PFSK-1 (cell line): ENCODE measurements around the gene RHBDF1.

Experiments
- POLR2AphosphoS5 ChIP-seq: IDR thresholded peaks from 2 replicates; pipeline ENCODE4 v1.6.1; 2012; ENCODE audit warnings: low read depth, mild to moderate bottlenecking, control low read depth, low read length, moderate library complexity
- REST ChIP-seq, 2 experiments: IDR thresholded peaks; 2 replicates each; pipeline versions ENCODE4 v1.6.1 to v1.8.0; 2011 to 2012; ENCODE audit warnings: low read depth in 2 of 2, low read length in 2 of 2, control low read depth in 1 of 2, inconsistent platforms in 1 of 2, mild to moderate bottlenecking in 1 of 2, moderate library complexity in 1 of 2; ENCODE audit not compliant: insufficient read depth in 1 of 2
- SIN3A ChIP-seq: IDR thresholded peaks from 2 replicates; pipeline ENCODE4 v1.6.1; 2012; ENCODE audit warnings: mild to moderate bottlenecking, low read length, moderate library complexity, borderline replicate concordance; ENCODE audit not compliant: insufficient read depth
- TAF1 ChIP-seq: IDR thresholded peaks from 2 replicates; pipeline ENCODE4 v1.6.1; 2012; ENCODE audit warnings: low read length, control low read depth, borderline replicate concordance; ENCODE audit not compliant: insufficient read depth

GRCh38 chr16:43294-43693 lies 29.1 kb downstream of the RHBDF1 start:
- TF ChIP-seq SIN3A (no peak), REST (IDR thresholded peaks at IDR 0.05; ENCODE audit: insufficient read depth in 1 of 2, low read depth in 2 of 2, low read length in 2 of 2) (no peak), TAF1 (no peak), POLR2AphosphoS5 (no peak)
